HepG2 (cell line): ENCODE data around the gene SLC45A3. TPM values are rescaled to one million over a fixed set of nuclear protein-coding genes. Genes with fewer than 3 reads are reported as not detected.

Experiments
- ATAC-seq: fragments of 200-7000 bp; cut with Tn5 transposase; 3 replicates; pipeline ENCODE4 v1.9.1; 2020; ENCODE audit warnings: mild to moderate bottlenecking, moderate library complexity
- BruUV-seq: library from RNA; stranded (reverse); fragments of 400-500 nt; replicated peaks from 2 replicates; lab custom pipeline; 2021; lab: Mats Ljungman, UMichigan
- CTCF ChIA-PET: fragments of 300-600 bp; formaldehyde crosslinking; extraction: SDS; loops from one replicate; lab custom pipeline; 2021; ENCODE audit warnings: low total read pairs, inconsistent platforms, low intra/inter-chr PET ratio; lab: Yijun Ruan, JAX
- POLR2A ChIA-PET: fragments of 350-600 bp; sonication (Branson Sonifier 250); formaldehyde crosslinking; loops from one replicate; lab custom pipeline; 2020; ENCODE audit warnings: antibody characterized with exemption, inconsistent platforms; lab: Yijun Ruan, JAX
- DNase-seq: peaks from one replicate; pipeline ENCODE4 v3.0.0-alpha.2; 2015; ENCODE audit warnings: low spot score
- FAIRE-seq: peaks from 3 replicates; lab custom pipeline; 2011; peaks lifted over from hg19 to GRCh38; lab: Jason Lieb, UNC
- H2AFZ ChIP-seq: one replicate; pipeline ENCODE4 v1.6.1; 2011; ENCODE audit warnings: low read length, inconsistent platforms
- H3K27ac ChIP-seq: fragments of 300-600 bp; 3 replicates; pipeline ENCODE4 v1.8.0; 2011; ENCODE audit warnings: mixed run types, mild to moderate bottlenecking, mixed read lengths, low read length, inconsistent platforms; ENCODE audit not compliant: insufficient read depth; ENCODE audit errors: extremely low read length
- H3K27me3 ChIP-seq, 2 experiments: fragments of 200-600 bp in 1 of 2; 2 replicates in 1 of 2; 3 replicates in 1 of 2; pipeline versions ENCODE4 v1.6.0 to v1.8.0; 2011; ENCODE audit warnings: low read length in 2 of 2, mild to moderate bottlenecking in 2 of 2, moderate library complexity in 2 of 2, inconsistent platforms in 1 of 2; ENCODE audit not compliant: insufficient read depth in 2 of 2, control insufficient read depth in 1 of 2
- H3K36me3 ChIP-seq, 2 experiments: fragments of 200-600 bp in 1 of 2; replicated peaks in 1 of 2; 2 replicates in 1 of 2; 3 replicates in 1 of 2; pipeline versions ENCODE4 v1.5.1 to v1.8.0; 2011; ENCODE audit warnings: low read length in 2 of 2, inconsistent platforms in 1 of 2; ENCODE audit not compliant: insufficient read depth in 2 of 2, control insufficient read depth in 1 of 2
- H3K4me1 ChIP-seq: 2 replicates; pipeline ENCODE4 v1.5.1; 2012; ENCODE audit warnings: low read length, inconsistent platforms; ENCODE audit not compliant: insufficient read depth
- H3K4me2 ChIP-seq: 2 replicates; pipeline ENCODE4 v1.6.0; 2011; ENCODE audit warnings: low read depth, low read length, inconsistent platforms
- H3K4me3 ChIP-seq, 3 experiments: fragments of 200-600 bp in 1 of 3; sonication (generic), shearing (Covaris generic) in 1 of 3; replicated peaks in 1 of 3; 2 replicates each; pipeline ENCODE4 v1.5.1; 2011 to 2016; ENCODE audit warnings: low read length in 3 of 3, inconsistent platforms in 2 of 3, low read depth in 2 of 3, mild to moderate bottlenecking in 2 of 3, control low read depth in 1 of 3, mixed read lengths in 1 of 3; ENCODE audit not compliant: insufficient read depth in 1 of 3
- H3K79me2 ChIP-seq: one replicate; pipeline ENCODE4 v1.6.1; 2011; ENCODE audit warnings: low read length, inconsistent platforms; ENCODE audit not compliant: insufficient read depth
- H3K9ac ChIP-seq: 2 replicates; pipeline ENCODE4 v1.6.0; 2011; ENCODE audit warnings: mild to moderate bottlenecking, low read depth, low read length, inconsistent platforms; ENCODE audit not compliant: insufficient read depth
- H3K9me3 ChIP-seq: 2 replicates; pipeline ENCODE4 v1.5.1; 2012; ENCODE audit warnings: mild to moderate bottlenecking, low read length
- H4K20me1 ChIP-seq: 2 replicates; pipeline ENCODE4 v1.6.0; 2011; ENCODE audit warnings: inconsistent platforms, mild to moderate bottlenecking, low read length, moderate library complexity; ENCODE audit not compliant: insufficient read depth
- ATF7 ChIP-seq, 2 experiments: fragments of 450-650 bp in 1 of 2; sonication (generic) in 1 of 2; formaldehyde crosslinking in 1 of 2; IDR thresholded peaks; 2 replicates each; pipeline versions ENCODE4 v1.4.0 to v1.6.1; 2016 to 2020; ENCODE audit warnings: antibody characterized with exemption in 1 of 2, mild to moderate bottlenecking in 1 of 2, missing genetic modification reagents in 1 of 2
- FOXK1 ChIP-seq: sonication (generic); formaldehyde crosslinking; IDR thresholded peaks from 2 replicates; pipeline ENCODE4 v1.4.0; 2020; ENCODE audit warnings: low read depth, missing genetic modification reagents, borderline replicate concordance
- KLF16 ChIP-seq, 2 experiments: sonication (generic) in 1 of 2; formaldehyde crosslinking in 1 of 2; IDR thresholded peaks; 2 replicates each; pipeline versions ENCODE4 v1.6.1 to v1.8.0; 2016 to 2023; ENCODE audit warnings: missing genetic modification reagents in 2 of 2, missing compliant biosample characterization in 1 of 2
- SRY ChIP-seq: sonication (generic); formaldehyde crosslinking; IDR thresholded peaks from 2 replicates; pipeline ENCODE4 v1.8.0; 2022; ENCODE audit warnings: mild to moderate bottlenecking, missing genetic modification reagents
- TAF15 ChIP-seq: fragments of 200-400 bp; formaldehyde crosslinking; IDR thresholded peaks from one replicate; pipeline ENCODE4 v1.6.1; 2018; ENCODE audit warnings: mild to moderate bottlenecking, low read depth, low read length; ENCODE audit not compliant: poor library complexity, severe bottlenecking
- TEAD3 ChIP-seq: optimal IDR thresholded peaks from 2 replicates; pipeline ENCODE3; 2016; ENCODE audit warnings: borderline replicate concordance
- TGIF2 ChIP-seq: IDR thresholded peaks from 2 replicates; pipeline ENCODE4 v1.6.1; 2016; ENCODE audit warnings: control low read depth, missing compliant biosample characterization
- THYN1 ChIP-seq: sonication (generic); formaldehyde crosslinking; IDR thresholded peaks from 2 replicates; pipeline ENCODE4 v1.8.1; 2023; ENCODE audit warnings: low read depth, mild to moderate bottlenecking, moderate library complexity, missing genetic modification reagents, borderline replicate concordance
- ZFP1 ChIP-seq: IDR thresholded peaks from 2 replicates; pipeline ENCODE4 v1.6.1; 2016
- ZNF143 ChIP-seq: sonication (generic); formaldehyde crosslinking; IDR thresholded peaks from 2 replicates; pipeline ENCODE4 v1.4.0; 2020; ENCODE audit warnings: missing genetic modification reagents
- ZNF274 ChIP-seq: sonication (generic); formaldehyde crosslinking; IDR thresholded peaks from 2 replicates; pipeline ENCODE4 v1.5.1; 2020; ENCODE audit warnings: mild to moderate bottlenecking, missing genetic modification reagents
- ZNF501 ChIP-seq: sonication (generic); formaldehyde crosslinking; IDR thresholded peaks from 2 replicates; pipeline ENCODE4 v1.5.1; 2020; ENCODE audit warnings: mild to moderate bottlenecking, moderate library complexity, missing genetic modification reagents
- ZNF792 ChIP-seq: IDR thresholded peaks from 2 replicates; pipeline ENCODE4 v1.6.1; 2016
- WGBS: methylation state at CpG from one replicate; pipeline ENCODE4 v1.1.6; 2017; ENCODE audit warnings: low lambda C conversion rate; 5-methylcytosine and 5-hydroxymethylcytosine counted together
- in situ Hi-C: cut with HindIII; loops from 2 replicates; pipeline ENCODE4 v1.10.0; 2017; ENCODE audit warnings: low pct_unique_long_range_greater_than_20kb; ENCODE audit not compliant: extremely low pct_ligation_motif_present
- intact Hi-C: fragments of 100-400 bp; cut with micrococcal nuclease; formaldehyde crosslinking; loops from one replicate; pipeline ENCODE4 v1.10.0; 2022; ENCODE audit not compliant: unreplicated experiment
- polyA plus RNA-seq, 8 experiments: library from polyadenylated mRNA; depleted of rRNA in 3 of 8; stranded (reverse) in 7 of 8; unstranded in 1 of 8; fragments of >200 nt; fragmentation: Illumina TruSeq in 4 of 8; extraction: Trizol in 4 of 8; gene quantifications; 2 replicates each; pipeline versions ENCODE4 v1.2.1 to v1.2.3, GENCODE V29; 2011 to 2016; ENCODE audit warnings: low read depth in 4 of 8, missing spikeins in 1 of 8, mixed read lengths in 1 of 8; ENCODE audit not compliant: insufficient read depth in 1 of 8
- total RNA-seq, 5 experiments: library from RNA; depleted of rRNA; stranded (reverse); fragments of >200 nt; fragmentation: Illumina TruSeq; extraction: Trizol; gene quantifications; 2 replicates each; pipeline ENCODE4 v1.2.3, GENCODE V29; 2016; ENCODE audit warnings: low read depth in 1 of 5
- TF ChIP-seq, protein P1 (sequence below): sonication (generic); formaldehyde crosslinking; IDR thresholded peaks from 2 replicates; pipeline ENCODE4 v1.5.1; 2020; ENCODE audit warnings: missing genetic modification reagents, mild to moderate bottlenecking, borderline replicate concordance
- TF ChIP-seq, protein P2 (sequence below): sonication (generic); formaldehyde crosslinking; IDR thresholded peaks from 2 replicates; pipeline ENCODE4 v1.8.0; 2022; ENCODE audit warnings: low read depth, missing genetic modification reagents
- TF ChIP-seq, protein P3 (sequence below): sonication (generic); formaldehyde crosslinking; IDR thresholded peaks from 2 replicates; pipeline ENCODE4 v1.5.0; 2020; ENCODE audit warnings: mild to moderate bottlenecking, missing genetic modification reagents

The SLC45A3 gene
- total and polyA plus RNA-seq, 2 of the 13 experiments (the other 11 are each of a cell fraction or from before 2014, with no cell fraction given) = 3.4 to 4.1 TPM

DNA sequence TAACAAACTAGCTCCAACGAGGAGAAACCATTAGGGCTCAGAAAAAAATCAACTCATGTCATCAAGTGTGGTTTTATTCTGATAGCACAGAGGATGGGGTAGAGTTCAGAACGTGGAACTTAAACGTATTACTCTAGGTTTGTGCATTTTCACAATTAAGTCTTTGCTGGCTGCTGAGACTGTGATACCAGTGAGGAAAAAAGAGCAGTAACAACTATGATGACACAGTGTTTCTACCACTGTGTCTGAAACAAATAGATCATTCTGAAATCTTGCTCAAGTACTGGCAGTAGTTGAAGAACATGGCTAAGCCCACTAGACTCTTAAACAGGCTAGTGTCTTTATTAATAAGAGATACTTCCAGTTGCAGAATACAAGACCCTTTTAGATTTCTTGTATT, 38.7 kb upstream of the SLC45A3 start (continued):
- TF ChIP-seq, protein P1, sequence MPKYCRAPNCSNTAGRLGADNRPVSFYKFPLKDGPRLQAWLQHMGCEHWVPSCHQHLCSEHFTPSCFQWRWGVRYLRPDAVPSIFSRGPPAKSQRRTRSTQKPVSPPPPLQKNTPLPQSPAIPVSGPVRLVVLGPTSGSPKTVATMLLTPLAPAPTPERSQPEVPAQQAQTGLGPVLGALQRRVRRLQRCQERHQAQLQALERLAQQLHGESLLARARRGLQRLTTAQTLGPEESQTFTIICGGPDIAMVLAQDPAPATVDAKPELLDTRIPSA (CRISPR knock-in tag) = no peak
- TF ChIP-seq TAF15 = no peak
- no peak for TF ChIP-seq TEAD3 (CRISPR knock-in tag)
- no peak for TF ChIP-seq ZNF501 (CRISPR knock-in tag)

DNA sequence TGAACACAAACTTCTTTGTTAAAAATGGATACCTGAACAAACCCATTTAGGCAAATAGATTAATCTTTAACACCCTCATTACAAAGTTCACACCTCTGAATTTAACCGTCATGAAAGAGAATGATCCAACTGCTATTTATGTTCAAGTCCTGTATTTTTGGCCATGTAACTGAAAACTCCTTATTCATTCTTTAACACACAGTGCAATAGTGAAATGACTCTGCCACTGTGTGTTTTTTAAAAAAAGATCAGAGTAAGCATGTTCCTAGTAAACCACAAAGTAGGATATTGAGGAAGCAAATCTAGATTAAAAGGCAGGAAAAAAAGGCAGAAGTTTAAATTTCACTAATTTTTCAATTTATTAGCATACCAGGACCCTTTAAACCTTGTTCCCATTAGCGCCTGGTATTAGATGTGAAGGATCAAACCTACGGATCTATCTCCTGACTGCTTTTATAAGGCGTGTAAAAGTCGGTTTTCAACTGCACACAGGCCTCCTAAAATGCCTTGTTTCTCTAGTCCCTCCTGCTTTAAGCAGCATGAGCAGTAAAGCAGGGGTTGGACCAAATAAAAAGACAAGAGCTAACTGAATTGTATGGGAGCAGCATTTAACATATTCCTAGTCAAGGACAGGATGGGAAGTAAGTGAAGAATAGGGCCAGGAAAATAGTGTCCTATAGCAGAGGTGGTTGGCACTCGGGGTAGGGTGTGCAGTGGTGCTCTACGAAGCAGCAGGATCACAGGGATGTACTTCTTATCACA, 36.2 kb upstream of the SLC45A3 start:
- H3K9ac ChIP-seq = no peak overlapping the region
- H3K27ac ChIP-seq = peak overlapping the region; percentile 21
- no peaks in the 10 kb centered on the region for H3K27me3 ChIP-seq
- ChIA-PET CTCF (no interaction called here), POLR2A (no interaction called here)
- peaks cover 55% of the 10 kb centered on the region for H3K4me1 ChIP-seq
- peaks cover 15 to 36% of the 10 kb centered on the region in 2 experiments for H3K36me3 ChIP-seq
- no peak overlapping the region for H3K4me3 ChIP-seq
- BruUV-seq = no TSS peak
- no peaks in the 10 kb centered on the region for H3K9me3 ChIP-seq
- FAIRE-seq (no peak), DNase-seq (no peak), ATAC-seq (no peak)
- no peak overlapping the region for H3K4me2 ChIP-seq
- H3K79me2 ChIP-seq = no peaks in the 10 kb centered on the region
- in situ Hi-C loops (loop anchor here (5.0 kb wide), 1 partner anchor 124 kb away; no protein-coding TSS in a partner anchor), intact Hi-C loops (no loop called here)
- 85% methylated on average over 7 of the region's 7 CpGs for WGBS
- H4K20me1 ChIP-seq = no peaks in the 10 kb centered on the region
- no peak overlapping the region for H2AFZ ChIP-seq
- no peak for TF ChIP-seq SRY (CRISPR knock-in tag)
- TF ChIP-seq ZFP1 = no peak
- TF ChIP-seq ZNF274 (CRISPR knock-in tag) = no peak
- TF ChIP-seq, protein P2, sequence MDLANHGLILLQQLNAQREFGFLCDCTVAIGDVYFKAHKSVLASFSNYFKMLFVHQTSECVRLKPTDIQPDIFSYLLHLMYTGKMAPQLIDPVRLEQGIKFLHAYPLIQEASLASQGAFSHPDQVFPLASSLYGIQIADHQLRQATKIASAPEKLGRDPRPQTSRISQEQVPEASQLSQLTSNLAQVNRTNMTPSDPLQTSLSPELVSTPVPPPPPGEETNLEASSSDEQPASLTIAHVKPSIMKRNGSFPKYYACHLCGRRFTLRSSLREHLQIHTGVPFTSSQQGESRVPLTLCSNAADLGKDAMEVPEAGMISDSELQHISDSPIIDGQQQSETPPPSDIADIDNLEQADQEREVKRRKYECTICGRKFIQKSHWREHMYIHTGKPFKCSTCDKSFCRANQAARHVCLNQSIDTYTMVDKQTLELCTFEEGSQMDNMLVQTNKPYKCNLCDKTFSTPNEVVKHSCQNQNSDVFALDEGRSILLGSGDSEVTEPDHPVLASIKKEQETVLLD (CRISPR knock-in tag) = no peak
- no peak for TF ChIP-seq ATF7 (IDR thresholded peaks at IDR 0.05)
- TF ChIP-seq ATF7 (CRISPR knock-in tag; IDR thresholded peaks at IDR 0.05) = no peak
- TF ChIP-seq KLF16 (CRISPR knock-in tag; IDR thresholded peaks at IDR 0.05) = no peak
- no peak for TF ChIP-seq THYN1 (CRISPR knock-in tag)
- TF ChIP-seq, protein P3, sequence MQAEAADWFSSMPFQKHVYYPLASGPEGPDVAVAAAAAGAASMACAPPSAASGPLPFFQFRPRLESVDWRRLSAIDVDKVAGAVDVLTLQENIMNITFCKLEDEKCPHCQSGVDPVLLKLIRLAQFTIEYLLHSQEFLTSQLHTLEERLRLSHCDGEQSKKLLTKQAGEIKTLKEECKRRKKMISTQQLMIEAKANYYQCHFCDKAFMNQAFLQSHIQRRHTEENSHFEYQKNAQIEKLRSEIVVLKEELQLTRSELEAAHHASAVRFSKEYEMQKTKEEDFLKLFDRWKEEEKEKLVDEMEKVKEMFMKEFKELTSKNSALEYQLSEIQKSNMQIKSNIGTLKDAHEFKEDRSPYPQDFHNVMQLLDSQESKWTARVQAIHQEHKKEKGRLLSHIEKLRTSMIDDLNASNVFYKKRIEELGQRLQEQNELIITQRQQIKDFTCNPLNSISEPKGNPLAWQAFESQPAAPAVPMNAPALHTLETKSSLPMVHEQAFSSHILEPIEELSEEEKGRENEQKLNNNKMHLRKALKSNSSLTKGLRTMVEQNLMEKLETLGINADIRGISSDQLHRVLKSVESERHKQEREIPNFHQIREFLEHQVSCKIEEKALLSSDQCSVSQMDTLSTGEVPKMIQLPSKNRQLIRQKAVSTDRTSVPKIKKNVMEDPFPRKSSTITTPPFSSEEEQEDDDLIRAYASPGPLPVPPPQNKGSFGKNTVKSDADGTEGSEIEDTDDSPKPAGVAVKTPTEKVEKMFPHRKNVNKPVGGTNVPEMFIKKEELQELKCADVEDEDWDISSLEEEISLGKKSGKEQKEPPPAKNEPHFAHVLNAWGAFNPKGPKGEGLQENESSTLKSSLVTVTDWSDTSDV = no peak
- TF ChIP-seq ZNF792 (CRISPR knock-in tag) = no peak
- no peak for TF ChIP-seq ZNF143 (CRISPR knock-in tag)
- no peak for TF ChIP-seq TGIF2 (CRISPR knock-in tag)
- TF ChIP-seq FOXK1 (CRISPR knock-in tag) = no peak
